ENCODE results near the gene NOSIP. TPM values are rescaled to one million over a fixed set of nuclear protein-coding genes. Genes with fewer than 3 reads are reported as not detected.
A peak's percentile ranks its signal among the peaks of the same experiment; 100 is the strongest.

NOSIP gene
- total RNA-seq, 3 donors from 2014 or later: 86.0 to 89.6 (median 87.0) TPM

GRCh38 chr19:49601482-49602038 lies 21.2 kb upstream of the NOSIP start:
- DNase-seq (no peak), ATAC-seq (no peak)
- no peaks in the 10 kb centered on the region for H3K9me3 Mint-ChIP-seq
- no peaks in the 10 kb centered on the region for H3K27me3 Mint-ChIP-seq (ENCODE audit: low read depth)
- H3K4me1 Mint-ChIP-seq (ENCODE audit: low read depth): peaks cover 13% of the 10 kb centered on the region
- H3K36me3 Mint-ChIP-seq (ENCODE audit: insufficient read depth): peaks cover 16% of the 10 kb centered on the region
- no peak overlapping the region for H3K4me3 Mint-ChIP-seq

GRCh38 chr19:49599378-49600295 lies 19.3 kb upstream of the NOSIP start:
- H3K4me1 Mint-ChIP-seq (ENCODE audit: low read depth): peaks cover 13% of the 10 kb centered on the region
- H3K27me3 Mint-ChIP-seq (ENCODE audit: low read depth): no peaks in the 10 kb centered on the region
- no peaks in the 10 kb centered on the region for H3K9me3 Mint-ChIP-seq
- ATAC-seq: no peak
- H3K4me3 Mint-ChIP-seq: no peak overlapping the region
- peaks cover 16% of the 10 kb centered on the region for H3K36me3 Mint-ChIP-seq (ENCODE audit: insufficient read depth)
- DNase-seq: no peak

- no peak for DNase-seq
- no peaks in the 10 kb centered on the region for H3K27me3 Mint-ChIP-seq (ENCODE audit: low read depth)
- H3K4me3 Mint-ChIP-seq: no peak overlapping the region
- H3K9me3 Mint-ChIP-seq: no peaks in the 10 kb centered on the region
- H3K36me3 Mint-ChIP-seq (ENCODE audit: insufficient read depth): peaks cover 18% of the 10 kb centered on the region
- ATAC-seq: no peak
- H3K4me1 Mint-ChIP-seq (ENCODE audit: low read depth): peaks cover 27% of the 10 kb centered on the region
Measured at GRCh38 chr19:49597703-49597974, 17.3 kb upstream of the NOSIP start.

- ATAC-seq (no peak), DNase-seq (no peak)
- Mint-ChIP-seq H3K4me3 (no peak overlapping the region), H3K9me3 (no peaks in the 10 kb centered on the region), H3K27me3 (ENCODE audit: low read depth) (no peaks in the 10 kb centered on the region), H3K36me3 (ENCODE audit: insufficient read depth) (peaks cover 18% of the 10 kb centered on the region), H3K4me1 (ENCODE audit: low read depth) (peaks cover 32% of the 10 kb centered on the region)
Measured at GRCh38 chr19:49596954-49597702, 16.8 kb upstream of the NOSIP start.

GRCh38 chr19:49596407-49596806 lies 16.1 kb upstream of the NOSIP start:
- Mint-ChIP-seq H3K27me3 (ENCODE audit: low read depth) (no peaks in the 10 kb centered on the region), H3K9me3 (no peaks in the 10 kb centered on the region), H3K4me1 (ENCODE audit: low read depth) (peaks cover 32% of the 10 kb centered on the region), H3K36me3 (ENCODE audit: insufficient read depth) (peaks cover 18% of the 10 kb centered on the region), H3K4me3 (no peak overlapping the region)
- no peak for DNase-seq
- ATAC-seq: no peak

- no peak overlapping the region for H3K4me3 Mint-ChIP-seq
- ATAC-seq: no peak
- H3K36me3 Mint-ChIP-seq (ENCODE audit: insufficient read depth): peaks cover 15% of the 10 kb centered on the region
- H3K4me1 Mint-ChIP-seq (ENCODE audit: low read depth): peaks cover 30% of the 10 kb centered on the region
- DNase-seq: no peak
- no peaks in the 10 kb centered on the region for H3K9me3 Mint-ChIP-seq
- no peaks in the 10 kb centered on the region for H3K27me3 Mint-ChIP-seq (ENCODE audit: low read depth)
Measured at GRCh38 chr19:49595819-49596404, 15.6 kb upstream of the NOSIP start.

GRCh38 chr19:49594993-49595818 lies 14.8 kb upstream of the NOSIP start:
- ATAC-seq: no peak
- Mint-ChIP-seq H3K9me3 (no peaks in the 10 kb centered on the region), H3K27me3 (ENCODE audit: low read depth) (no peaks in the 10 kb centered on the region), H3K4me1 (ENCODE audit: low read depth) (peaks cover 28% of the 10 kb centered on the region), H3K36me3 (ENCODE audit: insufficient read depth) (peaks cover 13% of the 10 kb centered on the region), H3K4me3 (no peak overlapping the region)
- DNase-seq: no peak

- H3K27me3 Mint-ChIP-seq (ENCODE audit: low read depth): no peaks in the 10 kb centered on the region
- H3K36me3 Mint-ChIP-seq (ENCODE audit: insufficient read depth): peaks cover 9% of the 10 kb centered on the region
Measured at GRCh38 chr19:49594157-49594992, 14.0 kb upstream of the NOSIP start.

GRCh38 chr19:49593233-49594113 lies 13.1 kb upstream of the NOSIP start:
- ATAC-seq (peak; percentile 62 to 63), DNase-seq (peak; percentile 90)
- H3K27me3 Mint-ChIP-seq (ENCODE audit: low read depth): no peaks in the 10 kb centered on the region
- H3K36me3 Mint-ChIP-seq (ENCODE audit: insufficient read depth): peaks cover 9% of the 10 kb centered on the region
- no peaks in the 10 kb centered on the region for H3K9me3 Mint-ChIP-seq
- H3K4me1 Mint-ChIP-seq (ENCODE audit: low read depth): peaks cover 37% of the 10 kb centered on the region
- peak overlapping the region; percentile 88 for H3K4me3 Mint-ChIP-seq

More at GRCh38 chr19:49594157-49594992, 14.0 kb upstream of the NOSIP start:
- DNase-seq (no peak), ATAC-seq (no peak)
- H3K9me3 Mint-ChIP-seq: no peaks in the 10 kb centered on the region
- H3K4me3 Mint-ChIP-seq: no peak overlapping the region
- peaks cover 32% of the 10 kb centered on the region for H3K4me1 Mint-ChIP-seq (ENCODE audit: low read depth)

- H3K27me3 Mint-ChIP-seq (ENCODE audit: low read depth): no peaks in the 10 kb centered on the region
- DNase-seq (no peak), ATAC-seq (no peak)
- peak overlapping the region; percentile 88 for H3K4me3 Mint-ChIP-seq
- H3K9me3 Mint-ChIP-seq: no peaks in the 10 kb centered on the region
- peaks cover 7% of the 10 kb centered on the region for H3K36me3 Mint-ChIP-seq (ENCODE audit: insufficient read depth)
- peaks cover 37% of the 10 kb centered on the region for H3K4me1 Mint-ChIP-seq (ENCODE audit: low read depth)
Measured at GRCh38 chr19:49592486-49593232, 12.3 kb upstream of the NOSIP start.

GRCh38 chr19:49591731-49592485 lies 11.6 kb upstream of the NOSIP start:
- Mint-ChIP-seq H3K9me3 (no peaks in the 10 kb centered on the region), H3K4me3 (peak overlapping the region; percentile 88)
- peak; percentile 3 to 5 for ATAC-seq

More at GRCh38 chr19:49591731-49592485, 11.6 kb upstream of the NOSIP start:
- H3K27me3 Mint-ChIP-seq (ENCODE audit: low read depth): no peaks in the 10 kb centered on the region
- peaks cover 7% of the 10 kb centered on the region for H3K36me3 Mint-ChIP-seq (ENCODE audit: insufficient read depth)
- H3K4me1 Mint-ChIP-seq (ENCODE audit: low read depth): peaks cover 37% of the 10 kb centered on the region
- DNase-seq: peak; percentile 30

Measured in activated T-cell treated with anti-CD3 and anti-CD28 coated beads, Interleukin-2, amount 50 U/mL, for 4 hours (primary cell).